ENCODE data around the gene SRRM3.

DNA sequence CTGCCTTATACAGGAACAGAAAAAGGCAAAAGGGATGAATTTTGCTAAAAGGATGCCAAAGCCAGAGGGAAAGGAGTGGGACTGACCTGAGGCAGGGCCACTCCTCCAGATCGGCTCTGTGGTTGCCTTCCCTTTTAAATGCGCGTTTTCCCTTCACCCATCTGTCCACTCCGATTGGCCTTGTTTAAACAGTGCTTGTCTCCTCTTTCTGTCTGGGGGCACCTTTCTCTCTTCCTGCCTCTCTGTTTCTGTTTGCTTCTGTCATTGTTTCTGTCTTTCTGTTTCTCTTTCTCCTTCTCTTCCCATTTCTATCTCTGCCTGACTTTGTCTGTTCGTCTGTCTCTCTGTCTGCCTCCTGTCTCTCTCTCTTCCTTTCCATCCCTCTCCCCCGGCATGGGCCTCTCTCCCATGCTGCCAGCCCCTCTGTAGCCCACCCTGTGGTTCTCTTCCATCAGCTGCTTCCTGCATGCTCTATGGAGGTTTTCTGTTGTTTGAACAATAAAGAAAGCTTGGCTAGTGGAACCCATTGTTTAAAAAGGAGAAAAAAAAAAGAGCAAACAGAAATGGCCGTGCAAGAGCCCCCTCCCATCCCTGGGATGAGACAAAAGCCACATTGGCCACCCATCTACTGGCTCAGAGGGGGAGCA is 71.3 kb downstream of the SRRM3 start:
- TF ChIP-seq, protein P1, sequence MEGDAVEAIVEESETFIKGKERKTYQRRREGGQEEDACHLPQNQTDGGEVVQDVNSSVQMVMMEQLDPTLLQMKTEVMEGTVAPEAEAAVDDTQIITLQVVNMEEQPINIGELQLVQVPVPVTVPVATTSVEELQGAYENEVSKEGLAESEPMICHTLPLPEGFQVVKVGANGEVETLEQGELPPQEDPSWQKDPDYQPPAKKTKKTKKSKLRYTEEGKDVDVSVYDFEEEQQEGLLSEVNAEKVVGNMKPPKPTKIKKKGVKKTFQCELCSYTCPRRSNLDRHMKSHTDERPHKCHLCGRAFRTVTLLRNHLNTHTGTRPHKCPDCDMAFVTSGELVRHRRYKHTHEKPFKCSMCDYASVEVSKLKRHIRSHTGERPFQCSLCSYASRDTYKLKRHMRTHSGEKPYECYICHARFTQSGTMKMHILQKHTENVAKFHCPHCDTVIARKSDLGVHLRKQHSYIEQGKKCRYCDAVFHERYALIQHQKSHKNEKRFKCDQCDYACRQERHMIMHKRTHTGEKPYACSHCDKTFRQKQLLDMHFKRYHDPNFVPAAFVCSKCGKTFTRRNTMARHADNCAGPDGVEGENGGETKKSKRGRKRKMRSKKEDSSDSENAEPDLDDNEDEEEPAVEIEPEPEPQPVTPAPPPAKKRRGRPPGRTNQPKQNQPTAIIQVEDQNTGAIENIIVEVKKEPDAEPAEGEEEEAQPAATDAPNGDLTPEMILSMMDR (conservative IDR thresholded peaks at IDR 0.05 in 1 of 2, IDR thresholded peaks at IDR 0.05 in 1 of 2; ENCODE audit: extremely low read depth in 1 of 2, insufficient read depth in 1 of 2, low read depth in 1 of 2, low read length in 2 of 2): no peak
- no peak for TF ChIP-seq EZH2 (IDR thresholded peaks at IDR 0.05; ENCODE audit: borderline replicate concordance, low read length)

Measured in mammary epithelial cell (primary cell).